IMR-90 (cell line): ENCODE results near the gene SYAP1. TPM values are rescaled to one million over a fixed set of nuclear protein-coding genes. Genes with fewer than 3 reads are reported as not detected.

Experiments used
- ATAC-seq: fragments of 200-7000 bp; cut with Tn5 transposase; 2 replicates; pipeline ENCODE4 v1.9.1; 2020; ENCODE audit warnings: low read depth, mild to moderate bottlenecking, moderate library complexity
- BruUV-seq: library from RNA; stranded (reverse); fragments of 400-500 nt; replicated peaks from 2 replicates; lab custom pipeline; 2021; lab: Mats Ljungman, UMichigan
- CTCF ChIA-PET: fragments of 300-600 bp; formaldehyde crosslinking; extraction: SDS; loops from one replicate; lab custom pipeline; 2021; ENCODE audit warnings: antibody characterized with exemption; lab: Yijun Ruan, JAX
- POLR2A ChIA-PET: fragments of 300-600 bp; sonication (Branson Sonifier 250); formaldehyde crosslinking; loops from one replicate; lab custom pipeline; 2022; ENCODE audit warnings: antibody characterized with exemption; ENCODE audit not compliant: unreplicated experiment; lab: Charles Lee
- DNase-seq: peaks from one replicate; pipeline ENCODE4 v3.0.0; 2013
- H2AFZ ChIP-seq: replicated peaks from 2 replicates; pipeline ENCODE3; 2013; ENCODE audit warnings: low read length, mild to moderate bottlenecking; ENCODE audit not compliant: poor library complexity
- H2AK5ac ChIP-seq: 2 replicates; pipeline ENCODE4 v1.6.1; 2013; ENCODE audit warnings: low read depth, low read length, inconsistent platforms
- H2AK9ac ChIP-seq: replicated peaks from 2 replicates; pipeline ENCODE3; 2013; ENCODE audit warnings: mild to moderate bottlenecking, low read depth, low read length, moderate library complexity; ENCODE audit not compliant: poor library complexity
- H2BK120ac ChIP-seq: 2 replicates; pipeline ENCODE4 v1.6.1; 2013; ENCODE audit warnings: low read depth, low read length, inconsistent platforms
- H2BK15ac ChIP-seq: 3 replicates; pipeline ENCODE4 v1.6.1; 2013; ENCODE audit warnings: low read depth, low read length, inconsistent platforms
- H2BK20ac ChIP-seq: 2 replicates; pipeline ENCODE4 v1.6.1; 2013; ENCODE audit warnings: low read depth, mild to moderate bottlenecking, inconsistent platforms, low read length, moderate library complexity
- H2BK5ac ChIP-seq: 2 replicates; pipeline ENCODE4 v1.6.1; 2013; ENCODE audit warnings: mild to moderate bottlenecking, low read depth, low read length, inconsistent platforms; ENCODE audit not compliant: poor library complexity, severe bottlenecking
- H3K14ac ChIP-seq: replicated peaks from 2 replicates; pipeline ENCODE4 v1.6.1; 2013; ENCODE audit warnings: low read depth, low read length, inconsistent platforms
- H3K18ac ChIP-seq: 2 replicates; pipeline ENCODE4 v1.6.1; 2013; ENCODE audit warnings: low read depth, low read length, control low read depth
- H3K23ac ChIP-seq: 2 replicates; pipeline ENCODE4 v1.6.1; 2013; ENCODE audit warnings: low read depth, low read length, inconsistent platforms
- H3K27ac ChIP-seq: 2 replicates; pipeline ENCODE4 v1.5.1; 2013; ENCODE audit warnings: mild to moderate bottlenecking, control low read depth, low read length; ENCODE audit not compliant: insufficient read depth
- H3K27me3 ChIP-seq: 2 replicates; pipeline ENCODE4 v1.6.1; 2013; ENCODE audit warnings: low read length; ENCODE audit not compliant: control insufficient read depth, insufficient read depth
- H3K36me3 ChIP-seq: 2 replicates; pipeline ENCODE4 v1.6.1; 2013; ENCODE audit warnings: low read length, mixed read lengths; ENCODE audit not compliant: control insufficient read depth, insufficient read depth
- H3K4ac ChIP-seq: 2 replicates; pipeline ENCODE4 v1.6.1; 2013; ENCODE audit warnings: low read depth, low read length, inconsistent platforms
- H3K4me1 ChIP-seq: 2 replicates; pipeline ENCODE4 v1.6.1; 2013; ENCODE audit warnings: low read length, mixed read lengths; ENCODE audit not compliant: control insufficient read depth, insufficient read depth
- H3K4me2 ChIP-seq: 2 replicates; pipeline ENCODE4 v1.6.1; 2013; ENCODE audit warnings: low read depth, mild to moderate bottlenecking, control low read depth, low read length, moderate library complexity
- H3K4me3 ChIP-seq: 2 replicates; pipeline ENCODE4 v1.5.1; 2013; ENCODE audit warnings: low read depth, mild to moderate bottlenecking, control low read depth, low read length, moderate library complexity; ENCODE audit not compliant: insufficient read depth
- H3K56ac ChIP-seq: 2 replicates; pipeline ENCODE4 v1.6.1; 2013; ENCODE audit warnings: low read length, inconsistent platforms; ENCODE audit not compliant: insufficient read depth; ENCODE audit errors: extremely low read depth
- H3K79me1 ChIP-seq, 2 experiments: 2 replicates each; pipeline ENCODE4 v1.6.1; 2013; ENCODE audit warnings: low read length in 2 of 2, inconsistent platforms in 1 of 2, low read depth in 1 of 2
- H3K9ac ChIP-seq: 2 replicates; pipeline ENCODE4 v1.6.1; 2013; ENCODE audit warnings: low read depth, low read length, control low read depth
- H3K9me1 ChIP-seq: 2 replicates; pipeline ENCODE4 v1.6.1; 2013; ENCODE audit warnings: low read length, inconsistent platforms; ENCODE audit not compliant: insufficient read depth
- H3K9me3 ChIP-seq: 2 replicates; pipeline ENCODE4 v1.6.1; 2013; ENCODE audit warnings: low read length; ENCODE audit not compliant: control insufficient read depth, insufficient read depth
- H4K20me1 ChIP-seq: 2 replicates; pipeline ENCODE4 v1.6.1; 2013; ENCODE audit warnings: low read length, inconsistent platforms; ENCODE audit not compliant: insufficient read depth
- H4K5ac ChIP-seq: 2 replicates; pipeline ENCODE4 v1.6.1; 2013; ENCODE audit warnings: mild to moderate bottlenecking, low read depth, low read length, control low read depth
- H4K8ac ChIP-seq, 2 experiments: 2 replicates each; pipeline ENCODE4 v1.6.1; 2013; ENCODE audit warnings: low read depth in 2 of 2, low read length in 2 of 2, control low read depth in 1 of 2, inconsistent platforms in 1 of 2
- H4K91ac ChIP-seq: 2 replicates; pipeline ENCODE4 v1.6.1; 2013; ENCODE audit warnings: low read depth, low read length, inconsistent platforms; ENCODE audit not compliant: insufficient read depth
- CHD1 ChIP-seq: IDR thresholded peaks from 2 replicates; pipeline ENCODE4 v1.6.1; 2012; ENCODE audit warnings: low read depth, low read length, improper control_type of control experiment
- FOS ChIP-seq: fragments of 150-350 bp; IDR thresholded peaks from 2 replicates; pipeline ENCODE4 v1.6.1; 2016; ENCODE audit warnings: low read depth, low read length
- MAFK ChIP-seq: IDR thresholded peaks from 2 replicates; pipeline ENCODE4 v1.6.1; 2012; ENCODE audit warnings: low read depth, low read length, improper control_type of control experiment
- MAZ ChIP-seq: IDR thresholded peaks from 2 replicates; pipeline ENCODE4 v1.6.1; 2012; ENCODE audit warnings: low read depth, mild to moderate bottlenecking, low read length, improper control_type of control experiment, moderate library complexity, borderline replicate concordance
- MXI1 ChIP-seq: IDR thresholded peaks from 2 replicates; pipeline ENCODE4 v1.6.1; 2012; ENCODE audit warnings: low read depth, mild to moderate bottlenecking, low read length, moderate library complexity, borderline replicate concordance
- RCOR1 ChIP-seq: IDR thresholded peaks from 2 replicates; pipeline ENCODE4 v1.6.1; 2012; ENCODE audit warnings: mild to moderate bottlenecking, low read length, improper control_type of control experiment; ENCODE audit not compliant: insufficient replicate concordance
- SMC3 ChIP-seq: fragments of 150-350 bp; IDR thresholded peaks from 2 replicates; pipeline ENCODE4 v1.6.1; 2016; ENCODE audit warnings: low read depth, mild to moderate bottlenecking, antibody characterized with exemption, low read length, moderate library complexity
- WGBS, 2 experiments: methylation state at CpG; one replicate each; pipeline versions ENCODE4 v1.1.5 to v1.1.7; 2013; ENCODE audit warnings: missing lambda C conversion rate in 2 of 2; ENCODE audit not compliant: insufficient read length in 1 of 2; ENCODE audit errors: extremely low coverage in 2 of 2; 5-methylcytosine and 5-hydroxymethylcytosine counted together
- dilution Hi-C: fragments of 300-500 bp; cut with HindIII; formaldehyde crosslinking; loops from one replicate; pipeline ENCODE4 v1.14.3; 2018; ENCODE audit warnings: low sequenced_read_pairs; ENCODE audit not compliant: unreplicated experiment
- in situ Hi-C: fragments of 300-500 bp; cut with MboI; formaldehyde crosslinking; loops from 3 replicates; pipeline ENCODE4 v1.14.3; 2019; ENCODE audit warnings: low sequenced_read_pairs, inconsistent platforms, mixed read lengths
- intact Hi-C: fragments of 100-400 bp; cut with micrococcal nuclease; formaldehyde crosslinking; loops from 2 replicates; pipeline ENCODE4 v1.10.0; 2022
- polyA plus RNA-seq, 3 experiments: library from polyadenylated mRNA; depleted of rRNA; stranded (reverse); fragments of >200 nt; gene quantifications; 2 replicates each; pipeline ENCODE4 v1.2.3, GENCODE V29; 2012; ENCODE audit warnings: low replicate concordance in 1 of 3
- total RNA-seq: library from RNA; depleted of rRNA; stranded (reverse); fragments of >200 nt; gene quantifications from 2 replicates; pipeline ENCODE4 v1.2.3, GENCODE V29; 2012
- TF ChIP-seq, protein P1 (sequence below): fragments of 150-350 bp; IDR thresholded peaks from 2 replicates; pipeline ENCODE4 v1.6.1; 2016; ENCODE audit warnings: low read depth, mild to moderate bottlenecking, low read length, moderate library complexity, borderline replicate concordance
- TF ChIP-seq, protein P2 (sequence below): conservative IDR thresholded peaks from 2 replicates; pipeline ENCODE4 v1.5.1; 2012; ENCODE audit warnings: mild to moderate bottlenecking, low read depth, low read length, improper control_type of control experiment
- TF ChIP-seq, protein P3 (sequence below): fragments of 150-350 bp; IDR thresholded peaks from 2 replicates; pipeline ENCODE4 v1.6.1; 2017; ENCODE audit warnings: mild to moderate bottlenecking, antibody characterized with exemption, low read length, low read depth

Gene SYAP1
- total and polyA plus RNA-seq, 2 of the 4 experiments (the other 2 are of a cell fraction), result 17.7 to 35.0 TPM

DNA sequence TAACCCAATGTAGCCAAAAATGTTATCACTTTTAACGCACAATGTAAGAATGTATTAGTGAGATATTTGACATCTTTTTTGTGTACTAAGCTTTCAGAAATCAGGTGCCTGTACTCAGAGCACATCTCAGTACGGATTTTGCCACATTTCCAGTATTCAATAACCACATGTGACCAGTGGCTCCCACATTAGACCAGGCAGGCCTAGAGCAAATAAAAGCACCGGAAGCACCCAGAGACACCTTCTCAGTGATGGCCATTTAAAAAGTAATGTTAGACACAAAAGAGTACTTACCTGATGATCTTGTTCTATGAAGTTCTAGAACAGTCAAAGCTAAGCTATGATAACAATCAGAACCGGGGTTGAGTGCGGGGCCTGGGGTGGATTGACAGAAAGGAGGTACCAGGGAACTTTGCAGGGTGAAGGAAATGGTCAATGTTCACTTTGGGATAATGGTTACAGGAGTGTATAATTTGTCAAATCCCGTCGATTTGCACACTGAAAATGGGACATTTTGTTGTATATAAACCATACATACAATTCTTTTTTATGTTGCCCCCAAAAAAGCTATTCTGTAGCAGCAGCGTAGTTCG lies 8.1 kb upstream of the SYAP1 start:
- no TSS peak for BruUV-seq
- POLR2A ChIA-PET, result no interaction called here

More for the DNA sequence above, 8.1 kb upstream of the SYAP1 start:
- Histone ChIP-seq H2BK5ac (no peak overlapping the region), H3K4me2 (peak overlapping the region; percentile 91), H3K27me3 (peaks cover 6% of the 10 kb centered on the region; the same call in 1 of the 2 replicates), H3K14ac (peak overlapping the region; percentile 43; the same call in 1 of the 2 replicates), H4K5ac (peak overlapping the region; percentile 42; the same call in 1 of the 2 replicates), H2AK5ac (no peak overlapping the region), H2AFZ (peak overlapping the region; percentile 98), H3K9ac (peak overlapping the region; percentile 63), H3K27ac (peak overlapping the region; percentile 23; the same call in 1 of the 2 replicates), H4K91ac (no peak overlapping the region), H3K18ac (no peak overlapping the region), H3K4me3 (peak overlapping the region; percentile 86), H3K9me3 (no peaks in the 10 kb centered on the region), H3K9me1 (no peaks in the 10 kb centered on the region), H3K36me3 (no peaks in the 10 kb centered on the region), H3K4ac (no peak overlapping the region), H2AK9ac (no peak overlapping the region), H2BK15ac (no peak overlapping the region), H2BK20ac (no peak overlapping the region), H2BK120ac (no peak overlapping the region), H3K56ac (peak overlapping the region; percentile 24; the same call in 1 of the 2 replicates), H4K8ac (peak overlapping the region; percentile 20 to 51; a peak in 2 of 4 replicates), H4K20me1 (no peaks in the 10 kb centered on the region), H3K79me1 (peaks cover 2 to 11% of the 10 kb centered on the region in 2 experiments; a peak in 2 of 4 replicates), H3K23ac (peak overlapping the region; percentile 10; the same call in 1 of the 2 replicates), H3K4me1 (no peaks in the 10 kb centered on the region; the same call in 1 of the 2 replicates)
- CTCF ChIA-PET, result interaction anchor here (0.7 kb wide), 1 partner anchor 38 kb away, joined by 3 read pairs; no protein-coding TSS in a partner anchor
- in situ Hi-C loops, result no loop called here
- dilution Hi-C loops, result no loop called here
- no peak for DNase-seq
- WGBS, 2 experiments, result no CpG with 5 or more reads among the region's 9 CpGs
- ATAC-seq, result no peak
- intact Hi-C loops, result no loop called here
- no peak for TF ChIP-seq RCOR1
- TF ChIP-seq, protein P1, sequence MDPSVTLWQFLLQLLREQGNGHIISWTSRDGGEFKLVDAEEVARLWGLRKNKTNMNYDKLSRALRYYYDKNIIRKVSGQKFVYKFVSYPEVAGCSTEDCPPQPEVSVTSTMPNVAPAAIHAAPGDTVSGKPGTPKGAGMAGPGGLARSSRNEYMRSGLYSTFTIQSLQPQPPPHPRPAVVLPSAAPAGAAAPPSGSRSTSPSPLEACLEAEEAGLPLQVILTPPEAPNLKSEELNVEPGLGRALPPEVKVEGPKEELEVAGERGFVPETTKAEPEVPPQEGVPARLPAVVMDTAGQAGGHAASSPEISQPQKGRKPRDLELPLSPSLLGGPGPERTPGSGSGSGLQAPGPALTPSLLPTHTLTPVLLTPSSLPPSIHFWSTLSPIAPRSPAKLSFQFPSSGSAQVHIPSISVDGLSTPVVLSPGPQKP, result no peak
- TF ChIP-seq, protein P2, sequence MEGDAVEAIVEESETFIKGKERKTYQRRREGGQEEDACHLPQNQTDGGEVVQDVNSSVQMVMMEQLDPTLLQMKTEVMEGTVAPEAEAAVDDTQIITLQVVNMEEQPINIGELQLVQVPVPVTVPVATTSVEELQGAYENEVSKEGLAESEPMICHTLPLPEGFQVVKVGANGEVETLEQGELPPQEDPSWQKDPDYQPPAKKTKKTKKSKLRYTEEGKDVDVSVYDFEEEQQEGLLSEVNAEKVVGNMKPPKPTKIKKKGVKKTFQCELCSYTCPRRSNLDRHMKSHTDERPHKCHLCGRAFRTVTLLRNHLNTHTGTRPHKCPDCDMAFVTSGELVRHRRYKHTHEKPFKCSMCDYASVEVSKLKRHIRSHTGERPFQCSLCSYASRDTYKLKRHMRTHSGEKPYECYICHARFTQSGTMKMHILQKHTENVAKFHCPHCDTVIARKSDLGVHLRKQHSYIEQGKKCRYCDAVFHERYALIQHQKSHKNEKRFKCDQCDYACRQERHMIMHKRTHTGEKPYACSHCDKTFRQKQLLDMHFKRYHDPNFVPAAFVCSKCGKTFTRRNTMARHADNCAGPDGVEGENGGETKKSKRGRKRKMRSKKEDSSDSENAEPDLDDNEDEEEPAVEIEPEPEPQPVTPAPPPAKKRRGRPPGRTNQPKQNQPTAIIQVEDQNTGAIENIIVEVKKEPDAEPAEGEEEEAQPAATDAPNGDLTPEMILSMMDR, result no peak
- no peak for TF ChIP-seq MAFK
- no peak for TF ChIP-seq SMC3
- TF ChIP-seq MAZ, result no peak
- no peak for TF ChIP-seq CHD1
- TF ChIP-seq, protein P3, sequence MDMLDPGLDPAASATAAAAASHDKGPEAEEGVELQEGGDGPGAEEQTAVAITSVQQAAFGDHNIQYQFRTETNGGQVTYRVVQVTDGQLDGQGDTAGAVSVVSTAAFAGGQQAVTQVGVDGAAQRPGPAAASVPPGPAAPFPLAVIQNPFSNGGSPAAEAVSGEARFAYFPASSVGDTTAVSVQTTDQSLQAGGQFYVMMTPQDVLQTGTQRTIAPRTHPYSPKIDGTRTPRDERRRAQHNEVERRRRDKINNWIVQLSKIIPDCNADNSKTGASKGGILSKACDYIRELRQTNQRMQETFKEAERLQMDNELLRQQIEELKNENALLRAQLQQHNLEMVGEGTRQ, result no peak
- TF ChIP-seq MXI1, result no peak
- TF ChIP-seq FOS, result no peak
